K562 (cell line): ENCODE measurements around the gene CTIF. TPM values are rescaled to one million over a fixed set of nuclear protein-coding genes. Genes with fewer than 3 reads are reported as not detected.

Source experiments
- ATAC-seq: fragments of 200-7000 bp; cut with Tn5 transposase; 3 replicates; pipeline ENCODE4 v1.9.1; 2020; ENCODE audit warnings: moderate library complexity
- BruUV-seq: library from RNA; stranded (reverse); fragments of 400-500 nt; replicated peaks from 2 replicates; lab custom pipeline; 2021; lab: Mats Ljungman, UMichigan
- CTCF ChIA-PET: fragments of 300-600 bp; formaldehyde crosslinking; extraction: SDS; loops from one replicate; lab custom pipeline; 2021; ENCODE audit warnings: low intra/inter-chr PET ratio; lab: Yijun Ruan, JAX
- POLR2A ChIA-PET: fragments of 300-600, 350-650 bp; sonication (Branson Sonifier 250); formaldehyde crosslinking; extraction: SDS; loops from one replicate; lab custom pipeline; 2021; ENCODE audit warnings: antibody characterized with exemption, inconsistent platforms; lab: Yijun Ruan, JAX
- DNase-seq, 4 experiments: peaks; one replicate each; pipeline versions ENCODE4 v3.0.0 to v3.0.0-alpha.2; 2011 to 2018; ENCODE audit warnings: low spot score in 3 of 4, mixed read lengths in 3 of 4; ENCODE audit errors: extremely low read depth in 1 of 4
- FAIRE-seq: peaks from 2 replicates; lab custom pipeline; 2011; peaks lifted over from hg19 to GRCh38; lab: Jason Lieb, UNC
- H2AFZ ChIP-seq: 2 replicates; pipeline ENCODE4 v1.6.0; 2011; ENCODE audit warnings: low read depth, low read length, control low read depth, inconsistent platforms
- H3K27ac ChIP-seq: fragments of 200-600 bp; 3 replicates; pipeline ENCODE4 v1.8.0; 2011; ENCODE audit warnings: low read depth, mild to moderate bottlenecking, control low read depth, inconsistent platforms, low read length, moderate library complexity, mixed read lengths; ENCODE audit errors: extremely low read depth
- H3K27me3 ChIP-seq, 2 experiments: fragments of 300-600 bp in 1 of 2; 2 replicates in 1 of 2; 3 replicates in 1 of 2; pipeline versions ENCODE4 v1.6.0 to v1.8.0; 2011; ENCODE audit warnings: inconsistent platforms in 2 of 2, low read length in 2 of 2, mild to moderate bottlenecking in 1 of 2, mixed read lengths in 1 of 2, moderate library complexity in 1 of 2; ENCODE audit not compliant: control insufficient read depth in 2 of 2, insufficient read depth in 2 of 2
- H3K36me3 ChIP-seq: fragments of 300-600 bp; 3 replicates; pipeline ENCODE4 v1.8.0; 2011; ENCODE audit warnings: mild to moderate bottlenecking, low read length, inconsistent platforms; ENCODE audit not compliant: control insufficient read depth, insufficient read depth
- H3K4me1 ChIP-seq, 2 experiments: fragments of 200-600 bp in 1 of 2; replicated peaks in 1 of 2; 2 replicates in 1 of 2; 3 replicates in 1 of 2; pipeline versions ENCODE4 v1.5.1 to v1.8.0; 2011; ENCODE audit warnings: inconsistent platforms in 2 of 2, low read length in 2 of 2, mild to moderate bottlenecking in 1 of 2, mixed read lengths in 1 of 2, moderate library complexity in 1 of 2; ENCODE audit not compliant: control insufficient read depth in 2 of 2, insufficient read depth in 2 of 2
- H3K4me2 ChIP-seq: 2 replicates; pipeline ENCODE4 v1.6.1; 2011; ENCODE audit warnings: low read length, control low read depth, inconsistent platforms, mixed read lengths; ENCODE audit not compliant: insufficient read depth
- H3K4me3 ChIP-seq: fragments of 200-600 bp; sonication (generic), shearing (Covaris generic); 2 replicates; pipeline ENCODE4 v1.5.1; 2016; ENCODE audit warnings: control low read depth, inconsistent platforms
- H3K79me2 ChIP-seq: fragments of 200-600 bp; 3 replicates; pipeline ENCODE4 v1.8.0; 2011; ENCODE audit warnings: low read length, inconsistent platforms; ENCODE audit not compliant: control insufficient read depth, insufficient read depth
- H3K9ac ChIP-seq, 2 experiments: 2 replicates each; pipeline versions ENCODE4 v1.6.0 to v1.6.1; 2011; ENCODE audit warnings: low read depth in 2 of 2, low read length in 2 of 2, control low read depth in 1 of 2, inconsistent platforms in 1 of 2, mild to moderate bottlenecking in 1 of 2, mixed read lengths in 1 of 2; ENCODE audit not compliant: insufficient read depth in 1 of 2
- H3K9me1 ChIP-seq: one replicate; pipeline ENCODE4 v1.6.0; 2011; ENCODE audit warnings: inconsistent platforms, mild to moderate bottlenecking, low read length, moderate library complexity; ENCODE audit not compliant: control insufficient read depth, insufficient read depth
- H3K9me3 ChIP-seq: replicated peaks from 2 replicates; pipeline ENCODE4 v1.5.1; 2011; ENCODE audit warnings: low read depth, low read length, inconsistent platforms; ENCODE audit not compliant: control insufficient read depth, insufficient read depth
- H4K20me1 ChIP-seq: replicated peaks from 2 replicates; pipeline ENCODE4 v1.6.1; 2011; ENCODE audit warnings: low read length, inconsistent platforms, mixed read lengths; ENCODE audit not compliant: control insufficient read depth, insufficient read depth
- EHMT2 ChIP-seq: fragments of 450-650 bp; IDR thresholded peaks from 2 replicates; pipeline ENCODE4 v1.6.1; 2018; ENCODE audit warnings: antibody characterized with exemption
- MTA1 ChIP-seq: fragments of 450-650 bp; IDR thresholded peaks from 2 replicates; pipeline ENCODE4 v1.6.1; 2017; ENCODE audit warnings: borderline replicate concordance
- PRMT5 ChIP-seq: sonication (generic); formaldehyde crosslinking; IDR thresholded peaks from 2 replicates; pipeline ENCODE4 v1.5.0; 2020; ENCODE audit warnings: missing genetic modification reagents
- SRSF9 ChIP-seq: fragments of 200-400 bp; formaldehyde crosslinking; IDR thresholded peaks from 2 replicates; pipeline ENCODE4 v1.6.1; 2017; ENCODE audit warnings: low read depth, low read length, borderline replicate concordance
- TAF9B ChIP-seq: fragments of 450-650 bp; IDR thresholded peaks from 2 replicates; pipeline ENCODE4 v1.6.1; 2018; ENCODE audit warnings: mild to moderate bottlenecking; ENCODE audit not compliant: partially characterized antibody
- ZFP30 ChIP-seq: fragments of 250-450 bp; sonication (Bioruptor Pico); IDR thresholded peaks from 2 replicates; pipeline ENCODE4 v1.8.0; 2022; ENCODE audit warnings: moderate library complexity, mild to moderate bottlenecking, inconsistent platforms, borderline replicate concordance
- ZNF324 ChIP-seq: fragments of 250-450 bp; sonication (Bioruptor Pico); IDR thresholded peaks from 2 replicates; pipeline ENCODE4 v1.4.0; 2020; ENCODE audit warnings: mild to moderate bottlenecking
- WGBS: fragments of 100-300 bp; shearing (Covaris generic); methylation state at CpG from one replicate; pipeline ENCODE4 v1.1.6; 2016; ENCODE audit warnings: low coverage, mixed read lengths; ENCODE audit not compliant: insufficient coverage; ENCODE audit errors: missing lambda C conversion rate; 5-methylcytosine and 5-hydroxymethylcytosine counted together
- in situ Hi-C: fragments of 300-500 bp; cut with MboI; formaldehyde crosslinking; loops from 4 replicates; pipeline ENCODE4 v1.15.0; 2018; ENCODE audit warnings: inconsistent platforms, mixed read lengths
- intact Hi-C: fragments of 100-400 bp; cut with micrococcal nuclease; formaldehyde crosslinking; loops from 2 replicates; pipeline ENCODE4 v1.14.2; 2022
- polyA plus RNA-seq, 8 experiments: library from polyadenylated mRNA; depleted of rRNA in 4 of 8; stranded (reverse) in 5 of 8; unstranded in 3 of 8; fragments of >200 nt; fragmentation: Nextera tagmentation in 2 of 8; fragmentation: Illumina TruSeq in 1 of 8; extraction: Ambion mirVana in 2 of 8; extraction: Trizol in 1 of 8; gene quantifications; 2 replicates each; pipeline versions ENCODE4 v1.2.1 to v1.2.3, GENCODE V29; 2011 to 2014; ENCODE audit warnings: inconsistent platforms in 1 of 8, missing spikeins in 1 of 8
- total RNA-seq, 7 experiments: library from RNA; depleted of rRNA in 6 of 7; stranded (reverse); fragments of >200 nt in 6 of 7; fragmentation: Illumina TruSeq in 2 of 7; extraction: Trizol in 2 of 7; gene quantifications; 2 replicates each; pipeline versions ENCODE4 v1.2.1 to v1.2.3, GENCODE V29; 2011 to 2021; ENCODE audit warnings: low replicate concordance in 1 of 7
- TF ChIP-seq, protein P1 (sequence below): fragments of 450-650 bp; IDR thresholded peaks from 2 replicates; pipeline ENCODE4 v1.6.1; 2016; ENCODE audit warnings: low read depth, mild to moderate bottlenecking, moderate library complexity

Gene CTIF
- total and polyA plus RNA-seq, 9 of the 15 experiments (the other 6 are each of a cell fraction or from before 2014, with no cell fraction given): 0.17 to 11.5 (median 2.2) TPM

GRCh38 chr18:48631851-48632250, 93.0 kb downstream of the CTIF start (continued):
- TF ChIP-seq, protein P1, sequence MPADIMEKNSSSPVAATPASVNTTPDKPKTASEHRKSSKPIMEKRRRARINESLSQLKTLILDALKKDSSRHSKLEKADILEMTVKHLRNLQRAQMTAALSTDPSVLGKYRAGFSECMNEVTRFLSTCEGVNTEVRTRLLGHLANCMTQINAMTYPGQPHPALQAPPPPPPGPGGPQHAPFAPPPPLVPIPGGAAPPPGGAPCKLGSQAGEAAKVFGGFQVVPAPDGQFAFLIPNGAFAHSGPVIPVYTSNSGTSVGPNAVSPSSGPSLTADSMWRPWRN: no peak

GRCh38 chr18:48632676-48633257, 93.9 kb downstream of the CTIF start:
- in situ Hi-C loops: no loop called here
- POLR2A ChIA-PET: no interaction called here

More at GRCh38 chr18:48632676-48633257, 93.9 kb downstream of the CTIF start:
- ATAC-seq (no peak), DNase-seq (no peak), FAIRE-seq (no peak)
- Histone ChIP-seq H2AFZ (no peak overlapping the region), H3K27ac (no peak overlapping the region), H3K27me3 (no peaks in the 10 kb centered on the region), H3K4me1 (no peaks in the 10 kb centered on the region), H3K79me2 (no peaks in the 10 kb centered on the region), H3K9ac (no peak overlapping the region), H3K4me2 (no peak overlapping the region), H3K4me3 (no peak overlapping the region), H3K36me3 (no peaks in the 10 kb centered on the region), H3K9me3 (no peaks in the 10 kb centered on the region), H4K20me1 (no peaks in the 10 kb centered on the region; the same call in 1 of the 2 replicates), H3K9me1 (no peaks in the 10 kb centered on the region)
- no TSS peak for BruUV-seq
- CTCF ChIA-PET: no interaction called here
- 45% methylated on average over 5 of the region's 12 CpGs for WGBS
- TF ChIP-seq MTA1: no peak
- no peak for TF ChIP-seq ZFP30 (CRISPR knock-in tag)
- no peak for TF ChIP-seq SRSF9
- no peak for TF ChIP-seq ZNF324 (CRISPR knock-in tag)
- no peak for TF ChIP-seq PRMT5 (CRISPR knock-in tag)
- TF ChIP-seq TAF9B: no peak
- TF ChIP-seq EHMT2: no peak
- intact Hi-C loops: no loop called here
